HEK293T (cell line): ENCODE results near the gene HOXB13.

Experiments
- ARNT ChIP-seq: fragments of 450-650 bp; IDR thresholded peaks from 2 replicates; pipeline ENCODE4 v1.6.1; 2017; ENCODE audit warnings: mild to moderate bottlenecking
- FOXM1 ChIP-seq: fragments of 450-650 bp; IDR thresholded peaks from 2 replicates; pipeline ENCODE4 v1.6.1; 2017; ENCODE audit warnings: mild to moderate bottlenecking, borderline replicate concordance
- L3MBTL2 ChIP-seq: fragments of 450-650 bp; conservative IDR thresholded peaks from 2 replicates; pipeline ENCODE4 v1.6.1; 2016; ENCODE audit warnings: mild to moderate bottlenecking
- LEF1 ChIP-seq: fragments of 450-650 bp; IDR thresholded peaks from 2 replicates; pipeline ENCODE4 v1.6.1; 2017; ENCODE audit warnings: mild to moderate bottlenecking, borderline replicate concordance
- NFRKB ChIP-seq: fragments of 450-650 bp; IDR thresholded peaks from 2 replicates; pipeline ENCODE4 v1.6.1; 2016; ENCODE audit warnings: mild to moderate bottlenecking, moderate library complexity
- SP1 ChIP-seq: fragments of 450-650 bp; IDR thresholded peaks from 2 replicates; pipeline ENCODE4 v1.6.1; 2017

DNA sequence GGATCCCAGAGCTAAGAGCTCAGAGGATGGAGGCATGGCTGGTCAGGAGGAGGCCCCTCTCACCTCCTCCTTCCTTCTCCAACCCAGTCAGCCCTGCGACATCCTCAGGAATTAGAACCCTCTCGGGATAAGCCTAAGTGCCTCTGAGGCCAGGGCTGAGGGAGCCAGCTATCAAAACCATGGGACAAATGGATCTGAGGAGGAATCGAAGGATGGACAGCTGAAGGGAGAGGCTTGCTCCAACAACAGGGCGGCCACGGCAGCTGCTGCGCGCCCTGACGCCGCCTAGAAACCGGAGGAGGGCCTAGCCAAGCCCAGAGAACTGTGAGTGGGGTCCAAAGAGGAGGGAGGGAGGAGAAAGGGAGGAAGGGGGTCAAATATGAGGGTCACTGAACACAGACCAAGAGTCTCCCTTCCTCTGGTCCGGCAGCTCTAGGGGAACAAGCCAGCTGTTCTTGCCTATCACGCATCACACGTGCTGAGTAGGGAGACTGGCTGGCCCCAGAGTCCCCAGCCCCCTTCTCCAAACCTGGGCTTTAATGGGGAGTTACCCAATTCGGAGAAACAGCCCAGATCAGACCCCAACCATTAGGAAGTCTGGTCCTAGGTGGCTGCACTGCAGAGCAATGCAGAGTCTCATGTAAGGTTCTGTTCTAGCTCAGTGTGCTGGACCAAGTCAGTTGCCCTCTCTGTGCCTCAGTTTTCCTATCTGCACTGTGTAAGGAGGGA is 5.9 kb upstream of the HOXB13 start:
- TF ChIP-seq ARNT (no peak), FOXM1 (no peak), LEF1 (no peak), L3MBTL2 (no peak), NFRKB (no peak), SP1 (no peak)
